SH-SY5Y (cell line): Measurements from ENCODE around the gene TRPM4.

Experiments used
- GATA2 ChIP-seq: IDR thresholded peaks from 2 replicates; pipeline ENCODE4 v1.6.1; 2011; ENCODE audit warnings: mild to moderate bottlenecking, low read depth, low read length
- GATA3 ChIP-seq: IDR thresholded peaks from 2 replicates; pipeline ENCODE4 v1.6.1; 2011; ENCODE audit warnings: low read depth, mild to moderate bottlenecking, low read length, moderate library complexity

DNA sequence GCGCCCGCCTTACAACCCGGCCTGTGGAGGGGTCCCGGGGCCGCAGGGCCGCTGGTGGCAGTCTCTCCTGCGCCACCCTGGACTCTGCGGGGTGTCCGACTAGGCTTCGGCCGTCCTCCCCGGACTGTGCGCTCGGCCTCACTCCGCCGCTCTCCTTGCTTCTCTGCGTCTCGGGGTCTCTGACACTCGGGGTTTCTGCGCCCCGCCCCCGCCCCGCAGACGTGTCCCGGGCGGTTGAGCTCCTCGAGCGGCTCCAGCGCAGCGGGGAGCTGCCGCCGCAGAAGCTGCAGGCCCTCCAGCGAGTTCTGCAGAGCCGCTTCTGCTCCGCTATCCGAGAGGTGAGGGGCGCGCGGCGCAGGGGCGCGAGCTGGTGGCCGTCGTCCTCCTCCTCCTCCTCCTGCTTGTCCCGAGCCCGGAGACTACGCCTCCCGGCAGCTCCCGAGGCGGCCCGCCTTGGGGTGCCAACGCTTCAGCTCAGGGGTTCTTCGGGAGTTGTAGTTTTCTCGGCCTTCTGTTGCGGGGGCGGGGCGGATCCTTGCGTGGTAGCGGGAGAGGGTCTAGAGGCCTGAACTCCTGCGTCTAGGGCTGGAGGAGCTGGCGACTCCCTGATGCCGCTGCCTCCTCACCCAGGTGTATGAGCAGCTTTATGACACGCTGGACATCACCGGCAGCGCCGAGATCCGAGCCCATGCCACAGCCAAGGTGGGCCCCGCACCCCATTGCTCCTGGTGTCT is 42.8 kb upstream of the TRPM4 start:
- no peak for TF ChIP-seq GATA2
- no peak for TF ChIP-seq GATA3
